Psoas muscle (tissue), 8 donors: ENCODE results near the gene RAD51B. TPM values are rescaled to one million over a fixed set of nuclear protein-coding genes. Genes with fewer than 3 reads are reported as not detected.

Experiments used
- ATAC-seq, 4 donors: fragments of 200-7000 bp; cut with Tn5 transposase; one replicate each; pipeline ENCODE4 v1.9.1; 2020; ENCODE audit warnings: moderate library complexity in 3 of 4, mild to moderate bottlenecking in 2 of 4
- DNase-seq, 2 donors: peaks; one replicate each; pipeline ENCODE4 v3.0.0-alpha.2; 2020
- H3K27ac ChIP-seq: fragments of 200-600 bp; one replicate; pipeline ENCODE4 v1.8.0; 2022
- H3K27me3 ChIP-seq, 3 donors: fragments of 200-600 bp in 1 of 3; one replicate each; pipeline versions ENCODE4 v1.6.1 to v1.8.0; 2013 to 2022; ENCODE audit warnings: low read length in 2 of 3, mild to moderate bottlenecking in 2 of 3, moderate library complexity in 1 of 3; ENCODE audit not compliant: insufficient read depth in 3 of 3
- H3K36me3 ChIP-seq, 2 donors: fragments of 200-600 bp in 1 of 2; one replicate each; pipeline versions ENCODE4 v1.6.1 to v1.8.0; 2013 to 2022; ENCODE audit warnings: low read depth in 1 of 2, mild to moderate bottlenecking in 1 of 2, moderate library complexity in 1 of 2; ENCODE audit not compliant: insufficient read depth in 1 of 2
- H3K4me1 ChIP-seq: fragments of 200-600 bp; one replicate; pipeline ENCODE4 v1.8.0; 2022
- H3K4me3 ChIP-seq: fragments of 200-600 bp; one replicate; pipeline ENCODE4 v1.8.0; 2022; ENCODE audit warnings: mild to moderate bottlenecking
- H3K9me3 ChIP-seq: fragments of 200-600 bp; one replicate; pipeline ENCODE4 v1.8.0; 2022
- CTCF ChIP-seq: fragments of 200-600 bp; IDR thresholded peaks from one replicate; pipeline ENCODE4 v1.8.0; 2022; ENCODE audit warnings: antibody characterized with exemption
- WGBS, 3 donors: extraction: QIAGEN DNeasy Blood & Tissue Kit; methylation state at CpG; one replicate each; pipeline versions ENCODE4 v1.1.6 to v1.1.7; 2013; 5-methylcytosine and 5-hydroxymethylcytosine counted together
- intact Hi-C, 2 donors: fragments of 100-400 bp; cut with DNase I; formaldehyde crosslinking; loops; one replicate each; pipeline versions ENCODE4 v1.11.0 to v1.14.2; 2022
- polyA plus RNA-seq, 3 donors: library from polyadenylated mRNA; stranded (reverse); fragments of 200-250 nt; gene quantifications; one replicate each; pipeline ENCODE4 v1.2.3, GENCODE V29; 2013
- total RNA-seq, 4 donors: library from RNA; stranded (reverse); fragmentation: NEBNext Ultra II Directional in 2 of 4; extraction: Animal tissue kit (Norgen Biotek cat#: 25700) in 2 of 4; gene quantifications; one replicate each; pipeline versions ENCODE4 v1.2.1 to v1.2.4, GENCODE V29; 2021 to 2023
- donor health status: healthy with polysubstance abuse.
- donor health status: DM: no; HTN: no; CAD: no; lungs with moderate emphysema.
- donor health status: Bipolar disorder and iron deficiency.
- donor health status: healthy.
- donor health status: DM: yes; HTN: yes; CAD: no.
- donor health status: DM: no; HTN: no; CAD: no.
- donor health status: DM: no; HTN: no; CAD: no.
- donor health status: DM: yes; HTN: yes; CAD: no.

The RAD51B gene
- total and polyA plus RNA-seq, 7 donors, result 0.60 to 7.2 (median 2.2) TPM

- no peak overlapping the region for H3K4me3 ChIP-seq
- intact Hi-C loops, result loop anchor here in 1 of 2 donors (5.0 kb wide), 2 partner anchors 107 to 158 kb away; no protein-coding TSS in a partner anchor
- H3K9me3 ChIP-seq, result no peaks in the 10 kb centered on the region
- ATAC-seq, result no peak
- no peak overlapping the region for H3K27ac ChIP-seq
- TF ChIP-seq CTCF, result no peak
- 78 to 90% (median 81%) methylated on average over 8 of the region's 8 CpGs for WGBS, 3 donors
- no peaks in the 10 kb centered on the region for H3K27me3 ChIP-seq
- no peaks in the 10 kb centered on the region for H3K36me3 ChIP-seq
- no peak for DNase-seq
- peaks cover 37% of the 10 kb centered on the region for H3K4me1 ChIP-seq
These were observed 860.3 kb downstream of the RAD51B start for GRCh38 chr14:68679746-68680467.

- intact Hi-C loops, result loop anchor here in 1 of 2 donors (5.0 kb wide), 1 partner anchor 107 kb away; no protein-coding TSS in a partner anchor
- no peak for TF ChIP-seq CTCF
- Histone ChIP-seq H3K27me3 (no peaks in the 10 kb centered on the region), H3K4me3 (no peak overlapping the region), H3K9me3 (no peaks in the 10 kb centered on the region), H3K27ac (peak overlapping the region; percentile 68), H3K4me1 (peaks cover 40% of the 10 kb centered on the region), H3K36me3 (no peaks in the 10 kb centered on the region)
- 41 to 62% (median 49%) methylated on average over 9 of the region's 9 CpGs for WGBS, 3 donors
- DNase-seq, result no peak
- ATAC-seq, result peak in 2 of 4 donors; percentile 48 to 53
These were observed 861.0 kb downstream of the RAD51B start for GRCh38 chr14:68680541-68681051.

- Histone ChIP-seq H3K9me3 (no peaks in the 10 kb centered on the region), H3K27ac (peak overlapping the region; percentile 68), H3K4me3 (no peak overlapping the region), H3K4me1 (peaks cover 40% of the 10 kb centered on the region), H3K27me3 (no peaks in the 10 kb centered on the region), H3K36me3 (no peaks in the 10 kb centered on the region)
- WGBS, 3 donors, result 81 to 82% (median 81%) methylated on average over 9 of the region's 9 CpGs
- no peak for TF ChIP-seq CTCF
- intact Hi-C loops, result loop anchor here in 1 of 2 donors (5.0 kb wide), 1 partner anchor 106 kb away; no protein-coding TSS in a partner anchor
- ATAC-seq, result no peak
- DNase-seq, result no peak
These were observed 861.9 kb downstream of the RAD51B start for GRCh38 chr14:68681256-68682011.

GRCh38 chr14:68682166-68683103, 862.9 kb downstream of the RAD51B start:
- H3K27me3 ChIP-seq, result no peaks in the 10 kb centered on the region
- 49 to 51% (median 49%) methylated on average over 15 of the region's 15 CpGs for WGBS, 3 donors
- H3K4me3 ChIP-seq, result no peak overlapping the region
- H3K9me3 ChIP-seq, result no peaks in the 10 kb centered on the region
- H3K27ac ChIP-seq, result peak overlapping the region; percentile 68
- H3K4me1 ChIP-seq, result peaks cover 40% of the 10 kb centered on the region
- intact Hi-C loops, result loop anchor here in 1 of 2 donors (5.0 kb wide), 1 partner anchor 105 kb away; no protein-coding TSS in a partner anchor
- no peak for TF ChIP-seq CTCF
- peak; percentile 53 to 78 (median 64) for ATAC-seq
- no peaks in the 10 kb centered on the region for H3K36me3 ChIP-seq
- DNase-seq, result no peak
